Endothelial cell of umbilical vein (primary cell): Measurements from ENCODE around the gene PROCA1. TPM values are rescaled to one million over a fixed set of nuclear protein-coding genes. Genes with fewer than 3 reads are reported as not detected.
A peak's percentile ranks its signal among the peaks of the same experiment; 100 is the strongest.
"Not testable (repeated sequence)": the region's sequence is repeated elsewhere in the genome, so short reads cannot be mapped to it uniquely, and the experiment has no call there.

Source experiments
- BruUV-seq: library from RNA; stranded (reverse); fragments of 400-500 nt; replicated peaks from 2 replicates; lab custom pipeline; 2021; lab: Mats Ljungman, UMichigan
- CTCF ChIA-PET: fragments of 300-600, 350-600 bp; sonication (Branson Sonifier 250); formaldehyde crosslinking; loops from one replicate; lab custom pipeline; 2021; ENCODE audit warnings: antibody characterized with exemption, inconsistent platforms; lab: Charles Lee
- POLR2A ChIA-PET: fragments of 300-600, 350-600 bp; sonication (Branson Sonifier 250); formaldehyde crosslinking; loops from one replicate; lab custom pipeline; 2021; ENCODE audit warnings: antibody characterized with exemption, inconsistent platforms; lab: Charles Lee
- DNase-seq: peaks from one replicate; pipeline ENCODE4 v3.0.0-alpha.2; 2011; ENCODE audit warnings: low read depth, low spot score
- FAIRE-seq: peaks from 2 replicates; lab custom pipeline; 2011; peaks lifted over from hg19 to GRCh38; lab: Jason Lieb, UNC
- H2AFZ ChIP-seq: 2 replicates; pipeline ENCODE4 v1.6.0; 2012; ENCODE audit warnings: low read depth, low read length, control low read depth, inconsistent platforms
- H3K27ac ChIP-seq: 2 replicates; pipeline ENCODE4 v1.5.1; 2011; ENCODE audit warnings: low read depth, mild to moderate bottlenecking, control low read depth, low read length, moderate library complexity; ENCODE audit not compliant: insufficient read depth
- H3K27me3 ChIP-seq, 2 experiments: 2 replicates each; pipeline versions ENCODE4 v1.6.0 to v1.6.1; 2011; ENCODE audit warnings: low read length in 2 of 2, mixed read lengths in 1 of 2; ENCODE audit not compliant: control insufficient read depth in 2 of 2, insufficient read depth in 2 of 2
- H3K36me3 ChIP-seq, 2 experiments: 2 replicates in 1 of 2; 3 replicates in 1 of 2; pipeline ENCODE4 v1.5.1; 2011; ENCODE audit warnings: low read length in 2 of 2, mild to moderate bottlenecking in 1 of 2, moderate library complexity in 1 of 2; ENCODE audit not compliant: control insufficient read depth in 2 of 2, insufficient read depth in 2 of 2; ENCODE audit errors: extremely low read depth in 1 of 2
- H3K4me1 ChIP-seq: 3 replicates; pipeline ENCODE4 v1.5.1; 2011; ENCODE audit warnings: mild to moderate bottlenecking, low read length; ENCODE audit not compliant: control insufficient read depth, insufficient read depth; ENCODE audit errors: extremely low read depth
- H3K4me2 ChIP-seq: 2 replicates; pipeline ENCODE4 v1.6.1; 2011; ENCODE audit warnings: low read length, control low read depth, mixed read lengths; ENCODE audit not compliant: insufficient read depth
- H3K4me3 ChIP-seq, 3 experiments: fragments of 200-600 bp in 1 of 3; sonication (generic), shearing (Covaris generic) in 1 of 3; replicated peaks in 1 of 3; 2 replicates each; pipeline ENCODE4 v1.5.1; 2011 to 2016; ENCODE audit warnings: control low read depth in 3 of 3, low read length in 3 of 3, mild to moderate bottlenecking in 2 of 3, inconsistent platforms in 1 of 3, low read depth in 1 of 3, moderate library complexity in 1 of 3; ENCODE audit not compliant: insufficient read depth in 1 of 3
- H3K79me2 ChIP-seq: 2 replicates; pipeline ENCODE4 v1.6.0; 2012; ENCODE audit warnings: low read length, inconsistent platforms; ENCODE audit not compliant: control insufficient read depth, insufficient read depth
- H3K9ac ChIP-seq: replicated peaks from 2 replicates; pipeline ENCODE3; 2011; ENCODE audit warnings: low read length, control low read depth; ENCODE audit not compliant: insufficient read depth; ENCODE audit errors: extremely low read depth
- H3K9me1 ChIP-seq: replicated peaks from 3 replicates; pipeline ENCODE4 v1.6.0; 2011; ENCODE audit warnings: mild to moderate bottlenecking, low read length; ENCODE audit not compliant: control insufficient read depth, insufficient read depth; ENCODE audit errors: extremely low read depth
- H3K9me3 ChIP-seq: replicated peaks from 2 replicates; pipeline ENCODE4 v1.5.1; 2012; ENCODE audit warnings: low read length, inconsistent platforms; ENCODE audit not compliant: control insufficient read depth, insufficient read depth
- H4K20me1 ChIP-seq: replicated peaks from 2 replicates; pipeline ENCODE3; 2011; ENCODE audit warnings: mild to moderate bottlenecking, low read length; ENCODE audit not compliant: control insufficient read depth, insufficient read depth; ENCODE audit errors: extremely low read depth
- EZH2 ChIP-seq: IDR thresholded peaks from 2 replicates; pipeline ENCODE4 v1.6.1; 2012; ENCODE audit warnings: borderline replicate concordance, low read depth, mild to moderate bottlenecking, moderate library complexity, low read length, inconsistent platforms; ENCODE audit not compliant: severe bottlenecking
- FOS ChIP-seq: IDR thresholded peaks from 2 replicates; pipeline ENCODE4 v1.6.1; 2011; ENCODE audit warnings: mild to moderate bottlenecking, low read length, moderate library complexity, borderline replicate concordance; ENCODE audit not compliant: insufficient read depth
- GATA2 ChIP-seq: IDR thresholded peaks from 2 replicates; pipeline ENCODE4 v1.7.0; 2011; ENCODE audit warnings: low read depth, mild to moderate bottlenecking, moderate library complexity, mixed read lengths, low read length; ENCODE audit not compliant: insufficient read length, insufficient read depth
- JUN ChIP-seq: IDR thresholded peaks from 2 replicates; pipeline ENCODE4 v1.6.1; 2011; ENCODE audit warnings: borderline replicate concordance, low read depth; ENCODE audit not compliant: insufficient read length, insufficient read depth
- MAX ChIP-seq: IDR thresholded peaks from 2 replicates; pipeline ENCODE4 v1.6.1; 2011; ENCODE audit not compliant: insufficient read depth, insufficient read length
- MYC ChIP-seq: IDR thresholded peaks from one replicate; pipeline ENCODE4 v1.6.1; 2011; ENCODE audit warnings: mild to moderate bottlenecking, low read depth, low read length
- POLR2A ChIP-seq: IDR thresholded peaks from 2 replicates; pipeline ENCODE4 v1.6.1; 2012; ENCODE audit warnings: low read depth, mild to moderate bottlenecking, control low read depth, low read length
- POLR2AphosphoS5 ChIP-seq: IDR thresholded peaks from 2 replicates; pipeline ENCODE4 v1.6.1; 2012; ENCODE audit warnings: low read depth, mild to moderate bottlenecking, control low read depth, low read length, moderate library complexity; ENCODE audit not compliant: insufficient read depth
- dilution Hi-C: fragments of 300-500 bp; cut with MboI; formaldehyde crosslinking; loops from one replicate; pipeline ENCODE4 v1.15.0; 2019; ENCODE audit warnings: low sequenced_read_pairs; ENCODE audit not compliant: extremely low pct_ligation_motif_present
- intact Hi-C: fragments of 100-400 bp; cut with micrococcal nuclease; formaldehyde crosslinking; loops from one replicate; pipeline ENCODE4 v1.10.0; 2022
- polyA plus RNA-seq, 4 experiments: library from polyadenylated mRNA; depleted of rRNA in 3 of 4; stranded (reverse) in 3 of 4; unstranded in 1 of 4; fragments of >200 nt; gene quantifications; 2 replicates each; pipeline versions ENCODE4 v1.2.1 to v1.2.3, GENCODE V29; 2011 to 2012; ENCODE audit warnings: missing spikeins in 1 of 4
- total RNA-seq: library from RNA; stranded (reverse); gene quantifications from 2 replicates; pipeline ENCODE4 v1.2.3, GENCODE V29; 2021
- TF ChIP-seq, protein P1 (sequence below), 2 donors: IDR thresholded peaks; 1 replicate in 1 of 2; 2 replicates in 1 of 2; pipeline ENCODE4 v1.5.1; 2011; ENCODE audit warnings: low read length in 2 of 2, mild to moderate bottlenecking in 2 of 2, moderate library complexity in 2 of 2, control low read depth in 1 of 2, inconsistent platforms in 1 of 2, low read depth in 1 of 2; ENCODE audit not compliant: insufficient read depth in 1 of 2; ENCODE audit errors: extremely low read depth in 1 of 2

Gene PROCA1
- total and polyA plus RNA-seq, 2 donors (not counting 3 experiments of a cell fraction or from before 2014, with no cell fraction given) = 2.0 to 2.1 TPM

- H3K4me3 ChIP-seq = peak within 1 kb of the TSS; percentile 75 to 95 (median 82)
- H4K20me1 ChIP-seq = no peaks in the 10 kb centered on the region
- peaks cover 75% of the 10 kb centered on the region for H3K79me2 ChIP-seq
- CTCF ChIA-PET = interaction anchor here (0.7 to 4.1 kb wide), 7 partner anchors 8 to 49 kb away, joined by 3 to 49 read pairs (median 5); partner anchors contain the start of gene BLTP2
- DNase-seq (peak; percentile 92), FAIRE-seq (peak; percentile 94)
- H3K4me2 ChIP-seq = peak within 1 kb of the TSS; percentile 93
- BruUV-seq = TSS peak; percentile 57
- peaks cover 8% of the 10 kb centered on the region for H3K4me1 ChIP-seq
- dilution Hi-C loops (no loop called here), intact Hi-C loops (loop anchor here (2.0 to 5.0 kb wide), 2 partner anchors 15 to 50 kb away; partner anchors contain the start of gene PROCA1)
- TF ChIP-seq EZH2 (no peak), JUN (no peak), MAX (no peak), POLR2A (peak; percentile 5), FOS (no peak), GATA2 (no peak), MYC (no peak), POLR2AphosphoS5 (peak; percentile 73)
- TF ChIP-seq, protein P1, sequence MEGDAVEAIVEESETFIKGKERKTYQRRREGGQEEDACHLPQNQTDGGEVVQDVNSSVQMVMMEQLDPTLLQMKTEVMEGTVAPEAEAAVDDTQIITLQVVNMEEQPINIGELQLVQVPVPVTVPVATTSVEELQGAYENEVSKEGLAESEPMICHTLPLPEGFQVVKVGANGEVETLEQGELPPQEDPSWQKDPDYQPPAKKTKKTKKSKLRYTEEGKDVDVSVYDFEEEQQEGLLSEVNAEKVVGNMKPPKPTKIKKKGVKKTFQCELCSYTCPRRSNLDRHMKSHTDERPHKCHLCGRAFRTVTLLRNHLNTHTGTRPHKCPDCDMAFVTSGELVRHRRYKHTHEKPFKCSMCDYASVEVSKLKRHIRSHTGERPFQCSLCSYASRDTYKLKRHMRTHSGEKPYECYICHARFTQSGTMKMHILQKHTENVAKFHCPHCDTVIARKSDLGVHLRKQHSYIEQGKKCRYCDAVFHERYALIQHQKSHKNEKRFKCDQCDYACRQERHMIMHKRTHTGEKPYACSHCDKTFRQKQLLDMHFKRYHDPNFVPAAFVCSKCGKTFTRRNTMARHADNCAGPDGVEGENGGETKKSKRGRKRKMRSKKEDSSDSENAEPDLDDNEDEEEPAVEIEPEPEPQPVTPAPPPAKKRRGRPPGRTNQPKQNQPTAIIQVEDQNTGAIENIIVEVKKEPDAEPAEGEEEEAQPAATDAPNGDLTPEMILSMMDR (IDR thresholded peaks at IDR 0.05; ENCODE audit: extremely low read depth in 1 of 2, insufficient read depth in 1 of 2, low read depth in 1 of 2, low read length in 2 of 2) = no peak
- POLR2A ChIA-PET = interaction anchor here (0.6 to 0.7 kb wide), 2 partner anchors 14 to 18 kb away, joined by 3 read pairs; no protein-coding TSS in a partner anchor
- H2AFZ ChIP-seq = peak within 1 kb of the TSS; percentile 85
- no peaks in the 10 kb centered on the region for H3K9me1 ChIP-seq
- peaks cover 0 to 2% of the 10 kb centered on the region in 2 experiments for H3K36me3 ChIP-seq
- no peaks in the 10 kb centered on the region for H3K9me3 ChIP-seq
- H3K9ac ChIP-seq = peak within 1 kb of the TSS; percentile 97
- H3K27me3 ChIP-seq = no peaks in the 10 kb centered on the region
- peak within 1 kb of the TSS; percentile 79 for H3K27ac ChIP-seq
These were observed 49.8 kb downstream of the PROCA1 start, which contains the start of the genes SDF2 and SUPT6H for GRCh38 chr17:28661635-28662526. SDF2 (minus strand) TSS chr17:28661906; CDS start chr17:28661876, 30 bp downstream. SUPT6H (plus strand) TSS chr17:28662205; CDS start chr17:28673402, 11,197 bp downstream.

- H3K27me3 ChIP-seq, H3K4me3 ChIP-seq, H4K20me1 ChIP-seq, dilution Hi-C loops, POLR2A ChIA-PET, H3K4me2 ChIP-seq, H3K9me1 ChIP-seq, H3K9ac ChIP-seq, H3K27ac ChIP-seq, H3K36me3 ChIP-seq, H3K4me1 ChIP-seq, BruUV-seq, intact Hi-C loops, H2AFZ ChIP-seq, DNase-seq, FAIRE-seq, H3K9me3 ChIP-seq: not testable (repeated sequence)
- CTCF ChIA-PET = interaction anchor here (4.1 kb wide), 1 partner anchor 12 kb away, joined by 49 read pairs; no protein-coding TSS in a partner anchor
- peaks cover 66% of the 10 kb centered on the region for H3K79me2 ChIP-seq
These were observed 52.2 kb downstream of the PROCA1 start for GRCh38 chr17:28659497-28659881.
